IMR-90 (cell line): ENCODE measurements around the gene HIVEP3. TPM values are rescaled to one million over a fixed set of nuclear protein-coding genes. Genes with fewer than 3 reads are reported as not detected.

ENCODE experiments used
- ATAC-seq: fragments of 200-7000 bp; cut with Tn5 transposase; 2 replicates; pipeline ENCODE4 v1.9.1; 2020; ENCODE audit warnings: low read depth, mild to moderate bottlenecking, moderate library complexity
- BruUV-seq: library from RNA; stranded (reverse); fragments of 400-500 nt; replicated peaks from 2 replicates; lab custom pipeline; 2021; lab: Mats Ljungman, UMichigan
- CTCF ChIA-PET: fragments of 300-600 bp; formaldehyde crosslinking; extraction: SDS; loops from one replicate; lab custom pipeline; 2021; ENCODE audit warnings: antibody characterized with exemption; lab: Yijun Ruan, JAX
- POLR2A ChIA-PET: fragments of 300-600 bp; sonication (Branson Sonifier 250); formaldehyde crosslinking; loops from one replicate; lab custom pipeline; 2022; ENCODE audit warnings: antibody characterized with exemption; ENCODE audit not compliant: unreplicated experiment; lab: Charles Lee
- DNase-seq: peaks from one replicate; pipeline ENCODE4 v3.0.0; 2013
- H2AFZ ChIP-seq: replicated peaks from 2 replicates; pipeline ENCODE3; 2013; ENCODE audit warnings: low read length, mild to moderate bottlenecking; ENCODE audit not compliant: poor library complexity
- H2AK5ac ChIP-seq: 2 replicates; pipeline ENCODE4 v1.6.1; 2013; ENCODE audit warnings: low read depth, low read length, inconsistent platforms
- H2AK9ac ChIP-seq: replicated peaks from 2 replicates; pipeline ENCODE3; 2013; ENCODE audit warnings: mild to moderate bottlenecking, low read depth, low read length, moderate library complexity; ENCODE audit not compliant: poor library complexity
- H2BK120ac ChIP-seq: 2 replicates; pipeline ENCODE4 v1.6.1; 2013; ENCODE audit warnings: low read depth, low read length, inconsistent platforms
- H2BK15ac ChIP-seq: 3 replicates; pipeline ENCODE4 v1.6.1; 2013; ENCODE audit warnings: low read depth, low read length, inconsistent platforms
- H2BK20ac ChIP-seq: 2 replicates; pipeline ENCODE4 v1.6.1; 2013; ENCODE audit warnings: low read depth, mild to moderate bottlenecking, inconsistent platforms, low read length, moderate library complexity
- H2BK5ac ChIP-seq: 2 replicates; pipeline ENCODE4 v1.6.1; 2013; ENCODE audit warnings: mild to moderate bottlenecking, low read depth, low read length, inconsistent platforms; ENCODE audit not compliant: poor library complexity, severe bottlenecking
- H3K14ac ChIP-seq: replicated peaks from 2 replicates; pipeline ENCODE4 v1.6.1; 2013; ENCODE audit warnings: low read depth, low read length, inconsistent platforms
- H3K18ac ChIP-seq: 2 replicates; pipeline ENCODE4 v1.6.1; 2013; ENCODE audit warnings: low read depth, low read length, control low read depth
- H3K23ac ChIP-seq: 2 replicates; pipeline ENCODE4 v1.6.1; 2013; ENCODE audit warnings: low read depth, low read length, inconsistent platforms
- H3K27ac ChIP-seq: 2 replicates; pipeline ENCODE4 v1.5.1; 2013; ENCODE audit warnings: mild to moderate bottlenecking, control low read depth, low read length; ENCODE audit not compliant: insufficient read depth
- H3K27me3 ChIP-seq: 2 replicates; pipeline ENCODE4 v1.6.1; 2013; ENCODE audit warnings: low read length; ENCODE audit not compliant: control insufficient read depth, insufficient read depth
- H3K36me3 ChIP-seq: 2 replicates; pipeline ENCODE4 v1.6.1; 2013; ENCODE audit warnings: low read length, mixed read lengths; ENCODE audit not compliant: control insufficient read depth, insufficient read depth
- H3K4ac ChIP-seq: 2 replicates; pipeline ENCODE4 v1.6.1; 2013; ENCODE audit warnings: low read depth, low read length, inconsistent platforms
- H3K4me1 ChIP-seq: 2 replicates; pipeline ENCODE4 v1.6.1; 2013; ENCODE audit warnings: low read length, mixed read lengths; ENCODE audit not compliant: control insufficient read depth, insufficient read depth
- H3K4me2 ChIP-seq: 2 replicates; pipeline ENCODE4 v1.6.1; 2013; ENCODE audit warnings: low read depth, mild to moderate bottlenecking, control low read depth, low read length, moderate library complexity
- H3K4me3 ChIP-seq: 2 replicates; pipeline ENCODE4 v1.5.1; 2013; ENCODE audit warnings: low read depth, mild to moderate bottlenecking, control low read depth, low read length, moderate library complexity; ENCODE audit not compliant: insufficient read depth
- H3K56ac ChIP-seq: 2 replicates; pipeline ENCODE4 v1.6.1; 2013; ENCODE audit warnings: low read length, inconsistent platforms; ENCODE audit not compliant: insufficient read depth; ENCODE audit errors: extremely low read depth
- H3K79me1 ChIP-seq, 2 experiments: 2 replicates each; pipeline ENCODE4 v1.6.1; 2013; ENCODE audit warnings: low read length in 2 of 2, inconsistent platforms in 1 of 2, low read depth in 1 of 2
- H3K9ac ChIP-seq: 2 replicates; pipeline ENCODE4 v1.6.1; 2013; ENCODE audit warnings: low read depth, low read length, control low read depth
- H3K9me1 ChIP-seq: 2 replicates; pipeline ENCODE4 v1.6.1; 2013; ENCODE audit warnings: low read length, inconsistent platforms; ENCODE audit not compliant: insufficient read depth
- H3K9me3 ChIP-seq: 2 replicates; pipeline ENCODE4 v1.6.1; 2013; ENCODE audit warnings: low read length; ENCODE audit not compliant: control insufficient read depth, insufficient read depth
- H4K20me1 ChIP-seq: 2 replicates; pipeline ENCODE4 v1.6.1; 2013; ENCODE audit warnings: low read length, inconsistent platforms; ENCODE audit not compliant: insufficient read depth
- H4K5ac ChIP-seq: 2 replicates; pipeline ENCODE4 v1.6.1; 2013; ENCODE audit warnings: mild to moderate bottlenecking, low read depth, low read length, control low read depth
- H4K8ac ChIP-seq, 2 experiments: 2 replicates each; pipeline ENCODE4 v1.6.1; 2013; ENCODE audit warnings: low read depth in 2 of 2, low read length in 2 of 2, control low read depth in 1 of 2, inconsistent platforms in 1 of 2
- H4K91ac ChIP-seq: 2 replicates; pipeline ENCODE4 v1.6.1; 2013; ENCODE audit warnings: low read depth, low read length, inconsistent platforms; ENCODE audit not compliant: insufficient read depth
- BHLHE40 ChIP-seq: fragments of 150-350 bp; IDR thresholded peaks from 2 replicates; pipeline ENCODE4 v1.6.1; 2016; ENCODE audit warnings: mild to moderate bottlenecking, low read depth, low read length
- CEBPB ChIP-seq: IDR thresholded peaks from 2 replicates; pipeline ENCODE4 v1.6.1; 2012; ENCODE audit warnings: low read depth, low read length, improper control_type of control experiment
- CHD1 ChIP-seq: IDR thresholded peaks from 2 replicates; pipeline ENCODE4 v1.6.1; 2012; ENCODE audit warnings: low read depth, low read length, improper control_type of control experiment
- CTCF ChIP-seq: conservative IDR thresholded peaks from 2 replicates; pipeline ENCODE4 v1.5.1; 2012; ENCODE audit warnings: mild to moderate bottlenecking, low read depth, low read length, improper control_type of control experiment
- FOS ChIP-seq: fragments of 150-350 bp; IDR thresholded peaks from 2 replicates; pipeline ENCODE4 v1.6.1; 2016; ENCODE audit warnings: low read depth, low read length
- MAFK ChIP-seq: IDR thresholded peaks from 2 replicates; pipeline ENCODE4 v1.6.1; 2012; ENCODE audit warnings: low read depth, low read length, improper control_type of control experiment
- MAZ ChIP-seq: IDR thresholded peaks from 2 replicates; pipeline ENCODE4 v1.6.1; 2012; ENCODE audit warnings: low read depth, mild to moderate bottlenecking, low read length, improper control_type of control experiment, moderate library complexity, borderline replicate concordance
- MXI1 ChIP-seq: IDR thresholded peaks from 2 replicates; pipeline ENCODE4 v1.6.1; 2012; ENCODE audit warnings: low read depth, mild to moderate bottlenecking, low read length, moderate library complexity, borderline replicate concordance
- NFE2L2 ChIP-seq: fragments of 150-350 bp; IDR thresholded peaks from 2 replicates; pipeline ENCODE4 v1.6.1; 2016; ENCODE audit warnings: low read depth, mild to moderate bottlenecking, low read length
- RAD21 ChIP-seq: IDR thresholded peaks from 2 replicates; pipeline ENCODE4 v1.6.1; 2012; ENCODE audit warnings: low read length, improper control_type of control experiment
- RCOR1 ChIP-seq: IDR thresholded peaks from 2 replicates; pipeline ENCODE4 v1.6.1; 2012; ENCODE audit warnings: mild to moderate bottlenecking, low read length, improper control_type of control experiment; ENCODE audit not compliant: insufficient replicate concordance
- RFX5 ChIP-seq: IDR thresholded peaks from 2 replicates; pipeline ENCODE4 v1.8.0; 2012; ENCODE audit warnings: low read depth, mild to moderate bottlenecking, low read length, moderate library complexity
- USF2 ChIP-seq: fragments of 150-350 bp; IDR thresholded peaks from 2 replicates; pipeline ENCODE4 v1.6.1; 2017; ENCODE audit warnings: mild to moderate bottlenecking, antibody characterized with exemption, low read length, low read depth
- WGBS, 2 experiments: methylation state at CpG; one replicate each; pipeline versions ENCODE4 v1.1.5 to v1.1.7; 2013; ENCODE audit warnings: missing lambda C conversion rate in 2 of 2; ENCODE audit not compliant: insufficient read length in 1 of 2; ENCODE audit errors: extremely low coverage in 2 of 2; 5-methylcytosine and 5-hydroxymethylcytosine counted together
- dilution Hi-C: fragments of 300-500 bp; cut with HindIII; formaldehyde crosslinking; loops from one replicate; pipeline ENCODE4 v1.14.3; 2018; ENCODE audit warnings: low sequenced_read_pairs; ENCODE audit not compliant: unreplicated experiment
- in situ Hi-C: fragments of 300-500 bp; cut with MboI; formaldehyde crosslinking; loops from 3 replicates; pipeline ENCODE4 v1.14.3; 2019; ENCODE audit warnings: low sequenced_read_pairs, inconsistent platforms, mixed read lengths
- intact Hi-C: fragments of 100-400 bp; cut with micrococcal nuclease; formaldehyde crosslinking; loops from 2 replicates; pipeline ENCODE4 v1.10.0; 2022
- polyA plus RNA-seq, 3 experiments: library from polyadenylated mRNA; depleted of rRNA; stranded (reverse); fragments of >200 nt; gene quantifications; 2 replicates each; pipeline ENCODE4 v1.2.3, GENCODE V29; 2012; ENCODE audit warnings: low replicate concordance in 1 of 3
- total RNA-seq: library from RNA; depleted of rRNA; stranded (reverse); fragments of >200 nt; gene quantifications from 2 replicates; pipeline ENCODE4 v1.2.3, GENCODE V29; 2012

Gene HIVEP3
- total and polyA plus RNA-seq, 2 of the 4 experiments (the other 2 are of a cell fraction), result 1.4 to 4.0 TPM

- no peaks in the 10 kb centered on the region for H4K20me1 ChIP-seq
- H3K9me3 ChIP-seq, result no peaks in the 10 kb centered on the region
- no TSS peak for BruUV-seq
- POLR2A ChIA-PET, result no interaction called here
- H4K5ac ChIP-seq, result no peak overlapping the region
- peak overlapping the region; percentile 21; the same call in 1 of the 2 replicates for H4K91ac ChIP-seq
- in situ Hi-C loops, result no loop called here
- H3K56ac ChIP-seq, result no peak overlapping the region
- peak overlapping the region; percentile 80 for H2AK5ac ChIP-seq
- H3K4ac ChIP-seq, result peak overlapping the region; percentile 71
- dilution Hi-C loops, result no loop called here
- H3K36me3 ChIP-seq, result no peaks in the 10 kb centered on the region
- H3K18ac ChIP-seq, result peak overlapping the region; percentile 22; the same call in 1 of the 2 replicates
- no peak overlapping the region for H3K27ac ChIP-seq
- H2BK20ac ChIP-seq, result peak overlapping the region; percentile 62
- H2BK120ac ChIP-seq, result peak overlapping the region; percentile 77
- no peak overlapping the region for H3K4me2 ChIP-seq
- H3K9me1 ChIP-seq, result peaks cover 35% of the 10 kb centered on the region
- H3K79me1 ChIP-seq, result peaks cover 24 to 50% of the 10 kb centered on the region in 2 experiments; a peak in 3 of 4 replicates
- ATAC-seq, result no peak
- H2AK9ac ChIP-seq, result no peak overlapping the region
- 56% methylated on average over 5 of the region's 10 CpGs; no CpG with 5 or more reads in 1 of the 2 experiments for WGBS, 2 experiments
- no peak overlapping the region; the same call in 1 of the 3 replicates for H2BK15ac ChIP-seq
- intact Hi-C loops, result loop anchor here (5.0 kb wide), 2 partner anchors 39 to 261 kb away; partner anchors contain the start of gene FOXO6
- CTCF ChIA-PET, result interaction anchor here (0.5 kb wide), 1 partner anchor 46 kb away, joined by 3 read pairs; no protein-coding TSS in a partner anchor
- H3K4me1 ChIP-seq, result peaks cover 28% of the 10 kb centered on the region
- H3K14ac ChIP-seq, result peak overlapping the region; percentile 64
- H4K8ac ChIP-seq, result peak overlapping the region in 1 of 2 experiments; percentile 72; a peak in 1 of 4 replicates
- H2AFZ ChIP-seq, result peak overlapping the region; percentile 5
- DNase-seq, result no peak
- no peak overlapping the region for H3K9ac ChIP-seq
- no peak overlapping the region for H3K4me3 ChIP-seq
- TF ChIP-seq USF2, result no peak
- TF ChIP-seq RAD21, result no peak
- TF ChIP-seq NFE2L2, result no peak
- TF ChIP-seq MAFK, result no peak
- no peak for TF ChIP-seq CHD1
- no peak for TF ChIP-seq BHLHE40
- TF ChIP-seq FOS, result no peak
- TF ChIP-seq MAZ, result no peak
- TF ChIP-seq RFX5, result no peak
- no peak for TF ChIP-seq RCOR1
- TF ChIP-seq CEBPB, result no peak
- no peak for TF ChIP-seq MXI1
- TF ChIP-seq CTCF, result no peak
- H3K27me3 ChIP-seq, result no peaks in the 10 kb centered on the region
- peak overlapping the region; percentile 13 for H2BK5ac ChIP-seq
- peak overlapping the region; percentile 67; the same call in 1 of the 2 replicates for H3K23ac ChIP-seq
Observed at GRCh38 chr1:41623736-41624135, 295.0 kb downstream of the HIVEP3 start.
